Activated CD4-positive, alpha-beta T cell treated with anti-CD3 and anti-CD28 coated beads, Interleukin-2, amount 50 U/mL, for 24 hours (primary cell): ENCODE measurements around the gene PLPPR3.

Source experiments
- DNase-seq, 2 donors: peaks; one replicate each; pipeline ENCODE4 v3.0.0-alpha.2; 2020; ENCODE audit warnings: low read depth in 1 of 2, low spot score in 1 of 2

Gene PLPPR3, protein sequence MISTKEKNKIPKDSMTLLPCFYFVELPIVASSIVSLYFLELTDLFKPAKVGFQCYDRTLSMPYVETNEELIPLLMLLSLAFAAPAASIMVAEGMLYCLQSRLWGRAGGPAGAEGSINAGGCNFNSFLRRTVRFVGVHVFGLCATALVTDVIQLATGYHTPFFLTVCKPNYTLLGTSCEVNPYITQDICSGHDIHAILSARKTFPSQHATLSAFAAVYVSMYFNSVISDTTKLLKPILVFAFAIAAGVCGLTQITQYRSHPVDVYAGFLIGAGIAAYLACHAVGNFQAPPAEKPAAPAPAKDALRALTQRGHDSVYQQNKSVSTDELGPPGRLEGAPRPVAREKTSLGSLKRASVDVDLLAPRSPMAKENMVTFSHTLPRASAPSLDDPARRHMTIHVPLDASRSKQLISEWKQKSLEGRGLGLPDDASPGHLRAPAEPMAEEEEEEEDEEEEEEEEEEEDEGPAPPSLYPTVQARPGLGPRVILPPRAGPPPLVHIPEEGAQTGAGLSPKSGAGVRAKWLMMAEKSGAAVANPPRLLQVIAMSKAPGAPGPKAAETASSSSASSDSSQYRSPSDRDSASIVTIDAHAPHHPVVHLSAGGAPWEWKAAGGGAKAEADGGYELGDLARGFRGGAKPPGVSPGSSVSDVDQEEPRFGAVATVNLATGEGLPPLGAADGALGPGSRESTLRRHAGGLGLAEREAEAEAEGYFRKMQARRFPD

DNA sequence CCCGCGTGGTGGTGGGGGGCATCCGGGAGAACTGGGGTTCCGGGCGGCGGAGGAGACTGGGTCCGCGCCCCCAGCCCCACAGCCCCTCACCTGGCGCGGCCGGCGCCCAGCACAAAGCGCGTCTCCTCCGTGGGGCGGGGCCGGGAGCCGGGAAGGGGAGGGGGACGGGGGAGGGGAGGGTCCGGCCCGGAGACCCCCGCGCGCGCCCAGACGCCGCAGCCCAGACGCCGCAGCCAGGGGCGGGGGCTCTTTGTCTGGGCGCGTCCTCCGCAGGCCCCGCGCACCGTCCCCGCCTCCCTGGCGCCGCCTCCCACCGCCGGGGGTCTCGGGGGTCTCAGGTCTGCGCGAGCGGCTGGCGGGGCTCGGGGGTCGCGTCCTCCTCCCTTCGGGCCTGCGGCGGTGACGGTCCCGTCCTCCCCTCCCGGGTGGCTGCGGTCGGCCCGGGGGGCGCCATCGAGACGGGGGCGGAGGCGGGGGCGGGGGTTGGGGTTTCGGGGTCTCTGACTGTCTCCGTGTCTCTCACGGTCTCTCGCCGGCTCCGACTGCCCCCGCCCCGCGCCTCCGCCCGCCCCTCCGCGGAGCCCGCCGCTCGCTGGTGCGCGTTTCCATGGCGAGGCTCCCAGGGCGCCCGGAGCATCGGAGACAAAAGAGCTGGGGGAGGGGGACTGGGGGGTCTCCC lies at the start of gene PLPPR3:
PLPPR3 (minus strand) TSS at position 131 of the 679 bp plus-strand sequence. CDS start 396 bp downstream, outside the sequence.
- no peak for DNase-seq

DNA sequence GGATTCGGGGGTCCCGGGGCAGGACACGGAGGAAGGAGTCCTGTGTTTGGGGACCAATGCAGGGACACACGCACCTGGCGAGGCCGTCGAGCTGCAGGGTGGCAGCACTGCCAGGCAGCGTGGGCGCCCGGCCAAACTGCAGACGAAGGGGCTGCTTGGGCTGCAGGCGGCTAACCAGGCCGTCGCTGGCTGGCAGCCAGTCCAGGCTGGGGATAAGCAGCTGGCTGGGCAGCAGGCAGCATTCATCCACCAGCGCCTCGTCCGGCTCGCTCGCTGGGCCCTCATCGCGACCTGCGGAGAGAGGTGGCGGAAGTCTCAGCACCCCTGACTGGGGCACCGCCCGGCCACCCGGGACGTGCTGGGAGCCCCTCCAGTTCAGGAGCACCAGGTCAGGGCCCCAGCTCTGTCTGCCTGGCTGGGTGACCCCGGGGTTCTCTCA lies 49.2 kb upstream of the PLPPR3 start:
- no peak for DNase-seq

DNA sequence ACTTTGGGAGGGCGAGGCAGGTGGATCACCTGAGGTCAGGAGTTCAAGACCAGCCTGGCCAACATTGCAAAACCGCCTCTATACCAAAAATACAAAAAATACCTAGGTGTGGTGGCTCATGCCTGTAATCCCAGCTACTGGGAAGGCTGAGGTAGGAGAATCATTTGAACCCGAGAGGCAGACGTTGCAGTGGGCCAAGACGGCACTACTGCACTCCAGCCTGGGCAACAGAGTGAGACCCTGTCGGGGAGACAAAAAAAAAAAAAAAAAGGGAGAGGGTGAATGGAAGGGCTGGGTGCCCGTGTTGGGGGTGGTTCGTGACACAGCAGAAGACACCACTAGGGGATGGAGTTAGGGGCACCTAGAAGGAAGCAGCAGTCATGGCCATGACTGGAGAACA lies 48.6 kb upstream of the PLPPR3 start:
- DNase-seq: no peak

DNA sequence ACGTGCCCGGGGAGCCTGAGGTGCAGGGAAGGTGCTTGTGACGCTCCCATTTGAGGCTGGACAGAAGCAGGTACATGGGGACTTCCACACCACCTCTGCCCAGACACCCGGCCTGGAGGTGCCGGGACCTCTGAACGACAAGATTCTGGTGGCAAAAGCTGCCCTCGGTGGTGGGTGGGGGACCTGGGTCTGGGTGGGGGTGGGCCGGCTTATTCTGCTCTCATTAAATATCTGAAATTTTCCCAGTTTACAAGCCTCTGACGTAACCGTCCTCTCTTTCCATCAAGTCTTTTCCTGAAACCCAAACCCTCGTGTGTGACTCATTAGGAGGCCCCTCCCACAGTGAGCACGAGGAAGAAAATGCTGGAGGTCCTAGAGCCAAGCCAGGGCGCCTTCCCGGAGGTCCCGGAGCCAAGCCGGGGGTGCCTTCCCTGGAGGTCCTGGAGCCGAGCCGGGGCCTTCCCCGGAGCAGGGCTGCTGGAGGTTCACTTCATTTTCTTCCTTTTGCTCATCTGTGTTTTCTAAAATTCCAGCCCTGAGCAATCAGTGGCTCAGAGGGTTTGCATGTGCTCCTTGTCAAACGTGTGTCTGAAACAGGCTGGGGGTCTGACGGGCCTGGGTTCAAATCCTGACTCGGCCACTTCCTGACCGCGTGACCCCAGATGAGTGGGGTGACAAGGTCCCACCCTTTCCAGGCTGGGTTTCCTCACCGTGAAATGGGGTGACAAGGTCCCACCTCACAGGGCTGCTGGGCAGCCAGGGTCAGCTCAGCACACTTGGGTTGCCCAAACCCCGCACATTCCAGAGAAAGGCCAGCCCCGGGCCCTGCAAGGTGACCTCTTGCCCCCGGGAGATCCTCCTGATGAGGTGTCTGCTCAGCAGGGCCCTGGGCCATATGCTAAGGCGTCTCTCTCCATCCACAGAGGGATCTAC lies 47.8 kb upstream of the PLPPR3 start:
- no peak for DNase-seq

DNA sequence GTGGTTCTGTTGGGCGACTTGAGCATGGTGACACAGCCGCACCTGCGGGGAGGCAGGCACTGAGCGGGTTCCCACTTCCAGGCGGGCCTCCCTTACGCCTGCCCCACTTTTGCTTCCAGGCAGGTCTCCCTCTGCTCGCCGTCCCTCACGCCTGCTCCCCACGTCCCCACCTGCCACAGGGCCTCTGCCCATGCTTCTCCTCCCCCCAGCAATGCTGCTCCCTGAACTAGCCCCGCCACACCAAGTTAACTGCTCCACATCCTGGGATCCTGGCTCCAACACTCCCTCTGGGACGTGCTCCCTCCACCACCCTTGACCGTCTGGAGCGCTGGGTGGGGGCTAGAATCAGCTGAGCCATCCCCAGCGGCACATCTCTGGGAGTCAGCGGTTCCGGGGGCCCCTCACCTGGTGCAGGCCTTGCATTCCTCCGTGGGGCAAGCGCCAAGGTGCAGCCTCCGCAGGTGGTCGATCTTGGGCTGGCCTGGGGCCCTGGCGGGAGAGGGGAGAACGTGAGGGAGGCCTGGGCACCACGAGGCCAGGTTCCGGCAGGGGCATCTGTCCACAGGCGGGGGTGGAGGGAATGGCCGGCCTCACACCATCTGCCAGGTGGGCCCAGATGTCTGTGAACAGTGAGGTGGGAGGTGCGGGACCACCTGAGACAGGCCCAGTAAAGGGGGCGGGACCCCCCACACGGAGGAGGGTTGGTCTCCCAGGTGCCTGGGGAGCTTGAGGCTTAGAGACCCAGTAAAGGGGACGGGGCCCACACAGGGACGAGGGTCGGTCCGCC lies 46.9 kb upstream of the PLPPR3 start:
- DNase-seq: no peak

DNA sequence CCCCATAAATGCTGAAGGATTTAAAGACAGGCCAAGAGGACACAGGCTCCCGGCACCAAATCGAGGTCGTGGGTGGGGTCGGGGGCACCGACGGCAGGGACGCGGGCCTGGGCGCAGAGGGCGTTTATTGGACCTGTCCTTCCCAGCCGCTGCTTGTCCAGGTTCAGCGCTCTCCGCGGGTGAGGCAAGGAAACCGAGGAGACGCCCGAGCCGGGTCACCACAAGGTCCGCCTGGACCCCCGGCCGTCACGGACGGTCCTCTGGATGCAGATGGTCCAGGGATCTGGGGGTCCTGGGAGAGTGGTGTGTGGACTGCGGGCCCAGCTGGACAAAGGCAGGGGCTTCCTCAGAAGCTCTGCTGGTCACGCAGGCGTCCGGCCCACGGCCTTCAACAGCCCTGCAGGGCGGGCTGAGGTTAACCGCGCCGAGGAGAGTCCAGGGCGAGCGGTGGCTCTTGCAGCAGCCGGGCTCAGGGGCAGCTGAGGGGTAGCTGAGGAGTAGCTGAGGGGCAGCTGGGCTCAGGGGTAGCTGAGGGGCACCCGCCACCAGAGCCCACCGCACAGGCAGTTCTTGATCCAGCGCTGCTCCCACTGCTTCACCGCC lies 46.2 kb upstream of the PLPPR3 start:
- DNase-seq: no peak

DNA sequence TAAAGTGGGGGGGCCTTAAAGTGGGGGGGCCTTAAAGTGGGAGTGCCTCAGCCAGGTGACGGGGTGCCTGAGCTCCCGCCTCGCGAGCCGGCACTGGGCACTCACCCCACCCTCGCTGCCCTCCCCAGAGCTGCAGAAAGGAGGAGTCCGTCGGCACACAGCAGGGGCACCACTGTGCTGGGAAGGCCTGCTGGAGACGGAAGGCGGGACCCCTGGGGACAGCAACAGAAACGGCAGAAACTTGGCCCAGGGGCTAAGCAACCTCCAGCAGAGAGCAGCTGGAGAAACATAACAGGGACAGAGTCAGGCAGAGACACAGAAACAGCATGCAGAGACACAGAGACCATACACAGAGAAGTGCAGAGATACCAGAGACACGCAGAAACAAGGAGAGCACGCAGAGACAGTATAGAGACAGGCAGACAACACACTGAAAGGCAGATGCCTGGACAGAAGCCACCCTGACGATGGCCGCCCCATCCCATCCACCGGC lies 45.6 kb upstream of the PLPPR3 start:
- no peak for DNase-seq

DNA sequence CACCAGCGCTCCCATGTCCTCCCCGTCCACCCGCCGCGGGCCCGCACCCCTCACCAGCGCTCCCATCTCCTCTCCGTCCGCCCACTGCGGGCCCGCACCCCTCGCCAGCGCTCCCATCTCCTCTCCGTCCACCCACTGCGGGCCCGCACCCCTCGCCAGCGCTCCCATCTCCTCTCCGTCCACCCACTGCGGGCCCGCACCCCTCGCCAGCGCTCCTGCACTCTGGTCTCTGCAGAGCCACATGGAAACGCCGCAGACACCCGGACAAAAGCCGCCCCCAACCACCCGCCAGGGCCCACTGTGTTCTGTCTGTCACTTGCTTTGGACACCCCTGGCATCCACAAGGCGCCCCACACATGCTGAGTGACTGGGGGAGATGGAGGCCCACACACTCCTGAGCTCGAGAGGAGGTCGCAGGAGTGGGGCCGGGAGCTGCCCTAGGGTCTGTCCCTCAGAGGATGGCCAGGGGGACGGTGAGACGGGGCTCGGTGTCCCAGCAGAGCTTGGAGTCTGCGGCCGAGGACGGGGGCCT lies 45.1 kb upstream of the PLPPR3 start:
- DNase-seq: no peak

DNA sequence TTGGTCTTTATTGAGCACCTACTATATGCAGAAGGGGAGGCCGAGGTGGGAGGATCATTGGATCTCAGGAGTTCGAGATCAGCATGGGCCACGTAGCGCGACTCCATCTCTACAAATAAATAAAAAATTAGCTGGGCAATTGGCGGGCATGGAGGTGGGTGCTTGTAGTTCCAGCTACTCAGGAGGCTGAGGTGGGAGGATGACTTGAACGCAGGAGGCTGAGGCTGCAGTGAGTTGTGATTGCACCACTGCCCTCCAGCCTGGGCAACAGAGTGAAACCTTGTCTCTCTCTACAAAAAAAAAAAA lies 41.5 kb upstream of the PLPPR3 start:
- DNase-seq: no peak

DNA sequence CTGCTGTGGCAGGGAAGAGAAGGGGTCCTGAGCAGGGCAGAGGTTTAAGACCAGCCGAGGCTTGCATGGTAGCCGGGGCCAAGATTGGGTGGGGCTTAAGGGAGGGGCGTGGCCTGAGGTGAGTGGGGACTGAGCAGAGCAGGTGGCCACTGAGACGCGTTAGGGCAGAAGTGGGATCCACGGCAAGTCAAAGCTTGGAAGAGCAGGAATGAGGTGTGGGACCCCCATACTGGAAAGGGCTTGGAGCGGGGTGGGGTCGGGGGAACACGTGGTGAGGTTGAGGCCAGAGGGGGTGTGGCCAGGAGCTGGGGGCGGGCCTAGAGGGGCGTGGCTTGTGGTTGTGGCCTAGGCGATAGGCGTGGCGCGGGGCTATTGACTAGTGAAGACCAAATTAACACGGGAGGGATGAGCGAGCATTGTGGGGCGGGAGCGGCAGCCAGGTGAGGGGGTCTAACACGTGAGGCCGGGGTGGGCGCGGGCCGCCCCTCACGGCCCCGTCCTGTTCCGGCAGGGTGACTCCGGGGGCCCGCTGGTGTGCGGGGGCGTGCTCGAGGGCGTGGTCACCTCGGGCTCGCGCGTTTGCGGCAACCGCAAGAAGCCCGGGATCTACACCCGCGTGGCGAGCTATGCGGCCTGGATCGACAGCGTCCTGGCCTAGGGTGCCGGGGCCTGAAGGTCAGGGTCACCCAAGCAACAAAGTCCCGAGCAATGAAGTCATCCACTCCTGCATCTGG lies 41.0 kb upstream of the PLPPR3 start:
- peak; percentile 59 to 63 for DNase-seq

DNA sequence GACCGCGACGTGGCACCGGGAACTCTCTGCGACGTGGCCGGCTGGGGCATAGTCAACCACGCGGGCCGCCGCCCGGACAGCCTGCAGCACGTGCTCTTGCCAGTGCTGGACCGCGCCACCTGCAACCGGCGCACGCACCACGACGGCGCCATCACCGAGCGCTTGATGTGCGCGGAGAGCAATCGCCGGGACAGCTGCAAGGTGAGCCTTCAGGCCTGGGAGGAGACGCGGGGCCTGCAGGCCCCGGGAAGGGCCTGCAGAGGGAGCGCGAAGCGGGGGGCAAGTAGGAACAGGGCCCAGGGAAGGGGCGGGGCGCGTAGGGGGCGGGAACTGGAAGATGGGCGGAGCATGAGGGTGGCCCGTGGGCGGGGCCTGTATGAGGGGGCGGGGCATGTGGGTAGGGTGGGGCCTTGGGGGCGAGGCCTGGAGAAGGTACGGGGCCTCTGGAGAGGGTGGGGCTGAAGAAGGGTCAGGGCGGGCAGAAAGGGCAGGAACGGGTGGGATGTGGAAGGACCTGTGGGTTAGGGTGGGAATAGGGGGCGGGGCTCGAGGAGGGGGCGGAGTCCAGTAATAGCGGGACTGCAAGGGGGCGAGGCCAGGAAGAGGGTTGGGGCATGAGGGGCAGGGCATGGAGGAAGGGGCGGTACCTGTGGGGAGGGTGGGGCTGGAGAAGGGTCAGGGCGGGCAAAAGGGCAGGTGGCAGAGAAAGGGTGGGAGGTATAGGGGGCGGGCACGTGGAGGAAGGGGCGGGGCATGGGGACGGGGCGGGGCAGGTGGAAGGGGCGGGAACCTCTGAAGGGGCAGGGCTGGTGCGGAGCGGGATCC lies 40.2 kb upstream of the PLPPR3 start:
- peak; percentile 38 to 50 for DNase-seq

DNA sequence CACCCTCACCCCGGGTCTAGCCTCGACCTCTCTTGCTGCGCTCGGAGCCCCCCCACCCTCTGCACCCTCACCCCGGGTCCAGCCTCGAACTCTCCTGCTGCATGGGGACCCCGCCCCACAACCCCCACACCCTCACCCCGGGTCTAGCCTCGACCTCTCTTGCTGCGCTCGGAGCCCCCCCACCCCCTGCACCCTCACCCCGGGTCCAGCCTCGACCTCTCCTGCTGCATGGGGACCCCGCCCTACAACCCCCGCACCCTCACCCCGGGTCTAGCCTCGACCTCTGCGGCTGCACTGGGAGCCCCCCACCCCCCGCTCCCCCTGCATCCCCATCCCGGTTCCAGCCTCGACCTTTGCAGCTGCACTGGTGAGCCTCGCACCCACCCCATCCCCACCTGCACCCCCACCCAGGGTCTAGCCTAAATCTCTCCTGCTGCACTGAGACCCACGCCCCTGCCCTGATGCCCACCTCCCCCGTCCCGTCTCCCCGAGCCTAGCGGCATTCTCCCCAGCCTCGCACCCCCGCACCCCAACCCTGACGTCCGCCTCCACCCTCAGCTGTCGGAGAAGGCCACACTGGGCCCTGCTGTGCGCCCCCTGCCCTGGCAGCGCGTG lies 39.5 kb upstream of the PLPPR3 start:
- DNase-seq: no peak

DNA sequence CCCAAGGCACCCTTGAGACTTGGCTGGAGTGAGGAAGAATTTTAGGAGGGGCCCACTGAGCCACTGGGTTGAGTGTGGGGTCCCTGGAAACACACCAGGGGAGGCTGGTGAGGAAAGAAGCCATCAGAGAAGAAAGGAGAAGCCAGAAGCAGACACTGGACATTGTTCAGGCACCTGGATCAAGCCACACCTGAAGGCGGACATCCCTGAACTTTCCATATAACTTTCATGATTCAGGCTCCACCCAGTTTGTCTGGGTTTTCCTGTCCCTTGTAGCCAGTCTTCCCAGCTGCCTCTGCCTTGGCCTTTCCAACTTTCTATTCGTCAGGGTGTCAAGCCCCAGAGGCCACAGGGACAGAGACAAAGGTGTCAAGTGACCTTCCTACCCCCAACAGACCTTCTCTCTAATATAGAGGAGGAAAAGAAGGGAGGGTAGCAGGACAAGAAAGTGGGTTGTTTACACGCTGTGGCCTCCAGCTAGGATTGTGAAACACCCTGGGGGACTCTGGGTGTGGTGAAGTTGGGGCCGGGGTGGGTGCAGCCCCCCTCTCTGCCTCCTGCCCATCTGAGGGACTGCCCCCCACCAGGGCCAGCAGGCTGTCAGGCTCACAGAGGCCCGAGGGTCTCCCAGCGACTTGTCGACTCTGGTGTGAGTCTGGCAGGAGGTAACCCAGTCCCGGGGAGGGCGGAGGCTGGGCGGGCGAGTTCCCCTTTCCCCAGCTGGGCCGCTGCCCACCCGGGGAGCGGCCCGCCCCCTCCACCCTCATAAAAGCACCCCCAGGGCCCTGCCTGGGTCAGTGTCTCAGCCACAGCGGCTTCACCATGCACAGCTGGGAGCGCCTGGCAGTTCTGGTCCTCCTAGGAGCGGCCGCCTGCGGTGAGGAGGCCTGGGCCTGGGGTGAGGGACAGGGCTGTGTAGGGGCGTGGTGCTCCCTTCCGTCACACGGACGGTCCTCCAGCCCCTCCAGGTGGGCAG lies 37.4 kb upstream of the PLPPR3 start, which contains the start of gene CFD:
CFD (plus strand) TSS at position 797 of the 976 bp plus-strand sequence; CDS start at position 823, 26 bp downstream.
- DNase-seq: no peak

DNA sequence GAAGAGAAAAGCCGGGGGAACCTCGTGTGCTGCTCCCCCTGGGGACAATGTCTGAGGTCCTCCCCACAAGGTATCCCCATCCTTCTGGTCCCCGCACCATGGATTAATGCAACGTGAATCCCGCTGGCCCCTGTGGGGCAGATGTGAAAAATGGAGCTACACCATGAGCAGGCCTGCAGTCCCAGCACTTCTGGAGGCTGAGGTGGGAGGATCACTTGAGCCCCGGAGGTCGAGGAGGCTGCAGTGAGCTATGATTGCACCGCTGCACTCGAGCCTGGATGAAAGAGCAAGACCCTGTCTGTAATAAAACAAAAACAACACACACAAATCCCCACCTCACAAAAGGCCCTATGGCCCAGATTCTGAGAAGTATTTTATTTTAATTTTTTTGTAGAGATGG lies 36.5 kb upstream of the PLPPR3 start:
- DNase-seq: no peak

DNA sequence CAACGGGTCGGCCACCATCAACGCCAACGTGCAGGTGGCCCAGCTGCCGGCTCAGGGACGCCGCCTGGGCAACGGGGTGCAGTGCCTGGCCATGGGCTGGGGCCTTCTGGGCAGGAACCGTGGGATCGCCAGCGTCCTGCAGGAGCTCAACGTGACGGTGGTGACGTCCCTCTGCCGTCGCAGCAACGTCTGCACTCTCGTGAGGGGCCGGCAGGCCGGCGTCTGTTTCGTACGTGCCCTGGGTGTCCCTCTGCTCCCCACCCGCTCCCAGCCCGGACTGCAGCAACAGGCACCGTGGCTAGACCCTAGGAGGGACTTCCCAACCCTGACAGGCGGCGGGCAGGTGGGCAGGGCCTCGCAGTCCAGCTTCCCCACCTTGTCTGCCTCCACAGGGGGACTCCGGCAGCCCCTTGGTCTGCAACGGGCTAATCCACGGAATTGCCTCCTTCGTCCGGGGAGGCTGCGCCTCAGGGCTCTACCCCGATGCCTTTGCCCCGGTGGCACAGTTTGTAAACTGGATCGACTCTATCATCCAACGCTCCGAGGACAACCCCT lies 33.9 kb upstream of the PLPPR3 start:
- no peak for DNase-seq

DNA sequence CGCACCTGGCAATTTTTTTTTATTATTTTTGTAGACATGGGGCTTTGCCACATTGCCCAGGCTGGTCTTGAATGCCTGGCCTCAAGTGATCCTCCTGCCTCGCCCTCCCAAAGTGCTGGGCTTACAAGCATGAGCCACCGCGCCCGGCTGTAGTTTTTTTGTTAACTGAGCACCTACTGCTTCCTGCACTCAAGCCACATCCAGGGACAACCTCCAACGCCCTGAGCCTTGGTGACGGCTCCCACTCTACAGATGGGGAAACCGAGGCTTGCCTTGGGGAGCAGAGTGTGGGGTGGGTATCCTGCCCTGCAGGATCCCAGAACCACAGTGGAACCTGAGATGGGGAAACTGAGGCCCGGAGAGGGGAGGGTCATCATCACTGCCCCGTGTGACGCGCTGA lies 33.4 kb upstream of the PLPPR3 start:
- no peak for DNase-seq
